ENCODE measurements around the gene ORC5. TPM values are rescaled to one million over a fixed set of nuclear protein-coding genes. Genes with fewer than 3 reads are reported as not detected.

ORC5 gene
- polyA plus RNA-seq, 1 experiment = 16.8 TPM

GRCh38 chr7:104136561-104136960 lies 71.3 kb downstream of the ORC5 start:
- TF ChIP-seq, protein P1, sequence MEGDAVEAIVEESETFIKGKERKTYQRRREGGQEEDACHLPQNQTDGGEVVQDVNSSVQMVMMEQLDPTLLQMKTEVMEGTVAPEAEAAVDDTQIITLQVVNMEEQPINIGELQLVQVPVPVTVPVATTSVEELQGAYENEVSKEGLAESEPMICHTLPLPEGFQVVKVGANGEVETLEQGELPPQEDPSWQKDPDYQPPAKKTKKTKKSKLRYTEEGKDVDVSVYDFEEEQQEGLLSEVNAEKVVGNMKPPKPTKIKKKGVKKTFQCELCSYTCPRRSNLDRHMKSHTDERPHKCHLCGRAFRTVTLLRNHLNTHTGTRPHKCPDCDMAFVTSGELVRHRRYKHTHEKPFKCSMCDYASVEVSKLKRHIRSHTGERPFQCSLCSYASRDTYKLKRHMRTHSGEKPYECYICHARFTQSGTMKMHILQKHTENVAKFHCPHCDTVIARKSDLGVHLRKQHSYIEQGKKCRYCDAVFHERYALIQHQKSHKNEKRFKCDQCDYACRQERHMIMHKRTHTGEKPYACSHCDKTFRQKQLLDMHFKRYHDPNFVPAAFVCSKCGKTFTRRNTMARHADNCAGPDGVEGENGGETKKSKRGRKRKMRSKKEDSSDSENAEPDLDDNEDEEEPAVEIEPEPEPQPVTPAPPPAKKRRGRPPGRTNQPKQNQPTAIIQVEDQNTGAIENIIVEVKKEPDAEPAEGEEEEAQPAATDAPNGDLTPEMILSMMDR (IDR thresholded peaks at IDR 0.05; ENCODE audit: insufficient read depth, low read depth, low read length) = no peak
- H3K4me3 ChIP-seq (ENCODE audit: low read depth, low read length) = no peak overlapping the region
- no peak for DNase-seq (ENCODE audit: low read depth)
- ChIA-PET CTCF (interaction anchor here (1.2 kb wide), 1 partner anchor 12 kb away, joined by 3 read pairs; no protein-coding TSS in a partner anchor), POLR2A (no interaction called here)
- no peaks in the 10 kb centered on the region for H3K27me3 ChIP-seq (ENCODE audit: control insufficient read depth, insufficient read depth, low read length)
- no peaks in the 10 kb centered on the region; the same call in 1 of the 2 replicates for H3K36me3 ChIP-seq (ENCODE audit: control insufficient read depth, insufficient read depth, low read length)

DNA sequence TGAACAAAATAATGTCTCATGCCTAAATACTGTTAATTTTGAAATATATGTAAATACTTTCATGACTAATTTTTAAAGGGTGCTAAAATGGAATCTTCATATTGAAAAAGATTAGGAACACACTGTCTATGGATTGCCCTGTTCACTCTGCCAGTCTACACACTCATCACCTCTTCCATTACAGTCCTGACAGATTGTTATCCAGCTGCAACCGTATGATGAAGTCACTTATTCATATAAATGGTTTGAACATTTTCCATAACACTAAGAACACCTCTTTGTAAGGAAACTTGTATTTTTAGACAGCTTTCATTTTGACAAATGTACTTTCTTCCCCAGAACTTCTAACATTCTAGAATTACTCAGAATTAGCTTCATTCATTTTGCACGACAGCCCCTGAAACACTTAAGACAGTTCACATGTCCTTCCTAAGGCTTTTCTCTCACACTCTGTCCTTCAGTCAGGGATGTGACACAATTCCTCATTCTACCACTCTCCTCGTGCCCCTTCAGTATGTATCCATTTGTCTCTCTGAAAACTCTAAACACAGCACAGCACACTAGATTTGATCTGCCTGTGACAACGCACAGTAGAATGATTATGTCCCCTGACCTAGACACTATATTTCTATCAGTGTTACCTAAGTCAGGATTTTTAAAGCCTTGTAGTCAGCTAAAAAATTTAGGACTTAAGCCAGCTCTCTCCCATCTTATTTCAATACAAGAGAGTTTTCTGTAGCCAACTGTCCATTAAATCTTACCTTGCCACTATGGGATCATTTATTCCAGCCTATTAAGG lies 71.9 kb downstream of the ORC5 start:
- TF ChIP-seq, protein P1 (IDR thresholded peaks at IDR 0.05; ENCODE audit: insufficient read depth, low read depth, low read length) = no peak
- H3K4me3 ChIP-seq (ENCODE audit: low read depth, low read length) = no peak overlapping the region
- H3K36me3 ChIP-seq (ENCODE audit: control insufficient read depth, insufficient read depth, low read length) = no peaks in the 10 kb centered on the region; the same call in 1 of the 2 replicates
- CTCF ChIA-PET = interaction anchor here (1.2 kb wide), 1 partner anchor 11 kb away, joined by 3 read pairs; no protein-coding TSS in a partner anchor
- POLR2A ChIA-PET = no interaction called here
- H3K27me3 ChIP-seq (ENCODE audit: control insufficient read depth, insufficient read depth, low read length) = no peaks in the 10 kb centered on the region
- DNase-seq (ENCODE audit: low read depth) = no peak

GRCh38 chr7:104133238-104133637 lies 74.6 kb downstream of the ORC5 start:
- Histone ChIP-seq H3K36me3 (ENCODE audit: control insufficient read depth, insufficient read depth, low read length) (no peaks in the 10 kb centered on the region; the same call in 1 of the 2 replicates), H3K27me3 (ENCODE audit: control insufficient read depth, insufficient read depth, low read length) (no peaks in the 10 kb centered on the region), H3K4me3 (ENCODE audit: low read depth, low read length) (no peak overlapping the region)
- CTCF ChIA-PET = interaction anchor here (0.9 kb wide), 1 partner anchor 28 kb away, joined by 3 read pairs; no protein-coding TSS in a partner anchor
- no peak for DNase-seq (ENCODE audit: low read depth)
- POLR2A ChIA-PET = no interaction called here
- TF ChIP-seq, protein P1 (IDR thresholded peaks at IDR 0.05; ENCODE audit: insufficient read depth, low read depth, low read length) = no peak

DNA sequence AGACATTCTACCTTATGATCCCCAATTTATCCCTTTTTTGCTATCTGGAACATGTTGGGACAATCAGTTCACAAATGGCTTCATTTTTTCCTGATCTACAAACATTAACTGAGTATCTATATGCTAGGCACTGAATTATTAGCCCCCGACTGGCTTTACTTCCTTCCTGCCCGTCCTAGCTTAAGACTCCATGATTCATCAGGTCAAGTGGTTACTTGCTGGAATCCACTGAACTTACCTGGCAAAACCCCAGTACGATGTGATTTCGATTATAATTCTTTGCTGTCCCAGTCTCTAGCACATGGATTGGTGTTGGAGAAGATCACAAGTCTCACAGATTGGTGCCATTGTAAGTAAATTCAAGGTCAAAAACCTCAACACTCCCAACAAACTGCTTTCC lies 77.1 kb downstream of the ORC5 start:
- CTCF ChIA-PET = no interaction called here
- peaks cover 3% of the 10 kb centered on the region; the same call in 1 of the 2 replicates for H3K36me3 ChIP-seq (ENCODE audit: control insufficient read depth, insufficient read depth, low read length)
- DNase-seq (ENCODE audit: low read depth) = no peak
- no peaks in the 10 kb centered on the region for H3K27me3 ChIP-seq (ENCODE audit: control insufficient read depth, insufficient read depth, low read length)
- POLR2A ChIA-PET = no interaction called here
- no peak overlapping the region for H3K4me3 ChIP-seq (ENCODE audit: low read depth, low read length)
- TF ChIP-seq, protein P1 (IDR thresholded peaks at IDR 0.05; ENCODE audit: insufficient read depth, low read depth, low read length) = no peak

GRCh38 chr7:104127204-104127603 lies 80.6 kb downstream of the ORC5 start:
- DNase-seq (ENCODE audit: low read depth) = no peak
- CTCF ChIA-PET = interaction anchor here (0.6 kb wide), 1 partner anchor 564 kb away, joined by 3 read pairs; no protein-coding TSS in a partner anchor
- Histone ChIP-seq H3K4me3 (ENCODE audit: low read depth, low read length) (no peak overlapping the region), H3K36me3 (ENCODE audit: control insufficient read depth, insufficient read depth, low read length) (peaks cover 3% of the 10 kb centered on the region; the same call in 1 of the 2 replicates), H3K27me3 (ENCODE audit: control insufficient read depth, insufficient read depth, low read length) (no peaks in the 10 kb centered on the region)
- POLR2A ChIA-PET = interaction anchor here (0.6 kb wide), 1 partner anchor 415 kb away, joined by 3 read pairs; no protein-coding TSS in a partner anchor
- TF ChIP-seq, protein P1 (IDR thresholded peaks at IDR 0.05; ENCODE audit: insufficient read depth, low read depth, low read length) = no peak

Data from BJ (cell line).